GM21528 (cell line): ENCODE measurements around the gene SCRN1.
"Not testable (repeated sequence)": the region's sequence is repeated elsewhere in the genome, so short reads cannot be mapped to it uniquely, and the experiment has no call there.

Source experiments
- ATAC-seq: cut with Tn5 transposase; IDR thresholded peaks from one replicate; pipeline ENCODE4 v1.9.1; 2021; ENCODE audit warnings: mild to moderate bottlenecking, moderate library complexity; ENCODE audit not compliant: unreplicated experiment, low FRiP score

The SCRN1 gene

GRCh38 chr7:29896685-29897411, 92.8 kb downstream of the SCRN1 start:
- no peak for ATAC-seq

- no peak for ATAC-seq
Observed at GRCh38 chr7:29895559-29895958, 94.0 kb downstream of the SCRN1 start.

- ATAC-seq = no peak
Observed at GRCh38 chr7:29894256-29894655, 95.3 kb downstream of the SCRN1 start.

DNA sequence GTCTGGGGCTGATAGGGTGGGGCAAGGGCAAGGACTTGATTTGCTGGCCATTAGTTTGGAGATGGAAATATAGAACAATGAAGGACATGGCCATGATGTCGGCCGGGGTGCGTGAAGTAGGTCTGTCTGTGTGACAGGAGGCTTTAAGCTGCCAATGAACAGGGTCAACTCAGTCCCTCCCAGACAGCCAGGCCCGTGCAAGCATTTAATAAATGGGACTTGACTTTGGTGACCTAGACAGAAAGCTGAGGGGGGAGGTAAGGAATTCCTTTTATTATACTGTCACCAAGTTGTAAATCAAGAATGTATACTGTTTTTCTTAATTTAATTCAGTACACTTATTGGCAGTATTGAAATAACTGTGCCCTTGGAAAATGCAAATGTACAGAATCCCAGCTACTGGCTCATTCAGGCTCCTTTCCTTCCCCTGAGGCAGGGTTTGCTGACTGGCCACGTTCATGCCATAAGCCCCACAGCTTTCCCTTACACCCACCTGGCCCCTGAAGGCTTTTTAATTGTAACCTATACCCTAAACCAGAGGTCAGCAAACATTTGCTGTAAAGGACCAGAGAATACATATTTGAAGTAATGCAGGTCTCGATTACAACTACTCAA, 96.1 kb downstream of the SCRN1 start:
- no peak for ATAC-seq

DNA sequence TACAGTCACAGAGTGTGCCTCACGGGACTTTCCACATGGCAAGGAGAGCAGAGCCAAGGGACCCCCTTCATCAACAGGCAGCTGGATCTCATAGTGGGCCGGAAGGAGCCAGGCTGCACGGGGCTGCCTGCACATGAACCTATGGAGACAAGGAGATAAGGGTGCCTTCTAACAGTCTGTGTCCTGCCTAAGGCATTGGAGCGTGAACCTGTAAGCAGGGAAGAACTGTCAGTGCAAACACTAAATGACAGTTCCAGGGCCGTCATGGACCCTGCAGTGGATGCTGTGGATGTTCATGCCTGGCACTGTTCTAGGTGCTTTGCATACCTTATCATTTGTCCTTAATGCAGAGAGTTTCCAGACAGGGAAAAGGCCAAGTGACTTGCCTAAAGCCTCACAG, 97.4 kb downstream of the SCRN1 start:
- no peak for ATAC-seq

DNA sequence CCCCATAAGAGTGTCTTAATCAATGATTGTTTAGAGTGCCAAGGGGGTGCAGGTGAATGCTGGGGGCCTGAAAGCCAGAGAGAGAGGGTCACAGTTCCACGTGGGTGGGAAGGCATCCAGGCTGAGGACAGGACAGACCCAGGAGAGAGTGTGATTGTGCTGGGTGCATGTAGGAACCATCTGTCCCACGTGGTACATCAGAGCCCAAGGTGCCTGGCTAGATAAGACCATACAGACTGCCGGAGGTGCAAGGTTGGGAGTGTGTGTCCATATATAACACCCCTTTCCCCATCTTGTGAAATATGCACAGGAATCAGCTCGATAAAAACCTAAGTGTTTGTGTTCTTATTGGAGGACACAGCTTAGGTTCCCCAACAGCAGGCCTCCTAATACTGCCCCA, 97.8 kb downstream of the SCRN1 start:
- no peak for ATAC-seq

DNA sequence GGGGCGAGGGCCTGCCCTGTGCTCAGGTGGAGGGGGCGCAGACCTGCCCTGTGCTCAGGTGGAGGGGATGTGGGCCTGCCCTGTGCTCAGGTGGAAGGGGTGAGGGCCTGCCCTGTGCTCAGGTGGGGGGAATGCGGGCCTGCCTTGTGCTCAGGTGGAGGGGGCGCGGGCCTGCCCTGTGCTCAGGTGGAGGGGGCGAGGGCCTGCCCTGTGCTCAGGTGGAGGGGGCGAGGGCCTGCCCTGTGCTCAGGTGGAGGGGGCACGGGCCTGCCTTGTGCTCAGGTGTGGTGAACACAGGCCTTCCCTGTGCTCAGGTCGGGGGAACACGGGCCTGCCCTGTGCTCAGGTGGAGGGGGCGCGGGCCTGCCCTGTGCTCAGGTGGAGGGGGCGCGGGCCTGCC, 98.8 kb downstream of the SCRN1 start:
- not testable (repeated sequence) for ATAC-seq

GRCh38 chr7:29890251-29890650, 99.3 kb downstream of the SCRN1 start:
- ATAC-seq = no peak

DNA sequence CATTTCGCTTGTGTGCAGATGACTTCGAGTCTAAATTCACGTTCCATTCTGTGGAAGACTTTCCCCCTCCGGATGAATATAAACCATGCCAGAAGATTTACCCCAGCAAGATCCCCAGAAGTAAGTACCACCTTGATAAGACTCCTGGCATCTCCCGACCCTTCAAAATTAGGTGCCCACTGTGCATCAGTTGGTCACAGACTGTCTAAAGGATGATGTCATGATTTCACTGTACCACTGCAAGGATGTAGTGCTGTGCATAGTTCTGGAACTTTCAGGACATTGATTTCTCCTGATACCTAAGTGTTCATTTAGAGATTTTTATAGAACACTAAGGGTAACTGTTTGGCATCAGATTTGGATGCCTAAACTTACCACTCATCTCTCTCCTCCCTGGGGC, 100.3 kb downstream of the SCRN1 start:
- ATAC-seq = no peak

DNA sequence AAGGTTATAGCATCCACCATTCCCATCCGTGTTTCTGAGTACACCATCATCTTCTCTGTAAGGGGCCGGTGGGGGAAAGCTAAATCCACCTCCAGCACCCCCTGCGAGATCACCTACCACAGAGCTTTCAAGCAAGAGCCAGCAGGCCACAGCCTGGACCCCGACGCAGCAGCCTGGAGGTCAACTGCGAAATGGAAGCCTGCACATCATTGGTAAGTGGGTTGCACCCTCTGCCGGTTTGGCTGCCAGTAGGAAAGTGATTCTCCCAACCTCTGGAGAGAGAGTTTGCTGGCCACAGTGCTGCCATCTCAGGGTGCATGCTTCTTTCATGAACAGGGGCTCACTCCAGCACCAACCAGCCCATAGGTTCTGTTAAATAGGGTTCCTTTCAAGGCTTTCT, 101.6 kb downstream of the SCRN1 start:
- ATAC-seq = no peak

GRCh38 chr7:29886827-29887226, 102.8 kb downstream of the SCRN1 start:
- no peak for ATAC-seq

DNA sequence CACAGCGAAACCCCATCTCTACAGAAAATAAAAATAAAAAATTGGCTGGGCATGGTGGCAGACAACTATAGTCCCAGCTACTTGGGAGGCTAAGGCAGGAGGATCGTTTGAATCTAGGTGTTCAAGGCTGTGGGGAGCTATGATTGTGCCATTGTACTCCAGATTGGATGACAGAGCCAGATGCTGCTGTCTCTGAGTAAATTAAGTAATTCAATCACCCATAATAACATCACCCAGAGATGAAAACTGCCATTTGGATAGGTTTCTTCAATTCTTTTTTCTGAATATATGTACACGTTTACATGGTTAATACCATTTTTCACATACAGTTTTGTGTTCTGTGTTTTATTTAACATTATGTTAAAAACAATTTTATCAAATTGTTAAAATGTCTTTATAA, 104.0 kb downstream of the SCRN1 start:
- no peak for ATAC-seq

- no peak for ATAC-seq
Observed at GRCh38 chr7:29884399-29885272, 105.0 kb downstream of the SCRN1 start.

- no peak for ATAC-seq
Observed at GRCh38 chr7:29883462-29884398, 105.9 kb downstream of the SCRN1 start.

GRCh38 chr7:29882481-29882880, 107.1 kb downstream of the SCRN1 start:
- no peak for ATAC-seq

DNA sequence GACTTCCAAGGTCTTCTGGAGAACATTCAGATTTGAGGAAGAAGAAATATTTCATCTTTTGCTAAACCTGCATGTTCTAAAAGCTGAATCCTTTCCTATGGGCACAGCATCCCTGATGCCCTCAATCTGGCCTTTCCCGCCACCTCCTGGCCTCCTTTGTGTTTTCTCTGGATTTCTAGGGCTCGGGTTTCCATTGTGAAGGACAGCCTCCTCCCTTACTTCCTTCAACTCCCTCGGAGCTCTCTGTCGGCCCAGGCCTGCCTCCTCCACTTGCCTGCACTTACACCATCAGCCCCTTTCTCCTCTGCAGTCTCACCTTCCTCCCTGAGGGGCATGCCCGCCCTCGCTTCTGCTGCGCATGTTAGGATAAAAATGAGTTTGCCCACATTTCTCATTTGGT, 107.9 kb downstream of the SCRN1 start:
- no peak for ATAC-seq

GRCh38 chr7:29879609-29880008, 110.0 kb downstream of the SCRN1 start:
- no peak for ATAC-seq

DNA sequence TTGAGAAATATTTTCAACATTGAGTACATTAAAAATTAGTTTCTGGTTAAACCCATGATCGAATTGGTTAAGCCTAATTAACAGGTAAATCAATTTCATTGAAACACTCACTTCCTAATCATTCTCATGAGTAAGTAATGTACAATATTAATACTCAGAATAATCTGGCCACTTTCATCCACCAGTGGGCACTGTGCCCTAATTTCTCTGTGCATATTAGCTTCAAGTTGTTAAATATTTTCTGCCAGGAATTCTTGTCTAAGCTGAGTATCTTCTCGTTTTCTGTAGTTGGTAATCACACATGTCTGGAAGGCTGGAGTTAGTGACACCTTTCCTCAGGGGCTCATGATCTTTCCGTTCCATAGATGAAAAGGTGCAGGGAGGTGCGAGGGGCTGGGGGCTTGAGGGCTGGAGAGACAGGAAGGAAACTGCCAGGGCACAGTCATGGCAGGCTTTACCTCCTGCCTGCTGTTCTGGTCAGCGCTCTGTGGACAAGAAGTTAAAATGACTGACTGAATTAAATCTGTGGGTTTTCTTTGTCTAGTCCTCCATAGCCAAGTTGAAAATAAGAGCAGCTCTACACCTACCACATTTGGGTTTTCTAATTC, 111.4 kb downstream of the SCRN1 start:
- ATAC-seq = no peak

- ATAC-seq = no peak
Observed at GRCh38 chr7:29877196-29877595, 112.4 kb downstream of the SCRN1 start.

GRCh38 chr7:29875741-29876140, 113.9 kb downstream of the SCRN1 start:
- ATAC-seq = no peak
